ENCODE data around the gene UBASH3B. TPM values are rescaled to one million over a fixed set of nuclear protein-coding genes. Genes with fewer than 3 reads are reported as not detected.

Gene UBASH3B
- total RNA-seq, 2 experiments from 2014 or later: 24.5 to 28.6 TPM

- ChIA-PET POLR2A (no interaction called here), CTCF (no interaction called here)
- DNase-seq (peak in 2 of 14 experiments; percentile 13 to 46), ATAC-seq (ENCODE audit: poor library complexity) (no peak)
- no peaks in the 10 kb centered on the region for H3K36me3 ChIP-seq (ENCODE audit: insufficient read depth, low read length)
- no peak for TF ChIP-seq CTCF (IDR thresholded peaks at IDR 0.05)
- intact Hi-C loops (cut with DNase I, micrococcal nuclease): no loop called here
- H3K4me1 ChIP-seq (ENCODE audit: insufficient read depth, low read length): peaks cover 38% of the 10 kb centered on the region
- Mint-ChIP-seq H3K36me3 (ENCODE audit: low read depth) (no peaks in the 10 kb centered on the region), H3K27me3 (no peaks in the 10 kb centered on the region), H3K4me3 (no peak overlapping the region), H3K9me3 (no peaks in the 10 kb centered on the region), H3K4me1 (ENCODE audit: low read depth) (peaks cover 58% of the 10 kb centered on the region), H3K27ac (no peak overlapping the region)
- H3K27me3 ChIP-seq (ENCODE audit: control insufficient read depth in 1 of 2, insufficient read depth in 2 of 2, low read length in 2 of 2): no peaks in the 10 kb centered on the region
- no peaks in the 10 kb centered on the region for H3K9me3 ChIP-seq (ENCODE audit: control insufficient read depth in 1 of 2, insufficient read depth in 1 of 2, low read length in 2 of 2)
- no peak overlapping the region for H3K4me3 ChIP-seq (ENCODE audit: low read length)
- H3K27ac ChIP-seq (ENCODE audit: low read depth in 1 of 2, low read length in 2 of 2): no peak overlapping the region
These were observed 191.9 kb downstream of the UBASH3B start for GRCh38 chr11:122847466-122847865.

- Histone ChIP-seq H3K36me3 (ENCODE audit: insufficient read depth, low read length) (no peaks in the 10 kb centered on the region), H3K27me3 (ENCODE audit: control insufficient read depth in 1 of 2, insufficient read depth in 2 of 2, low read length in 2 of 2) (no peaks in the 10 kb centered on the region), H3K9me3 (ENCODE audit: control insufficient read depth in 1 of 2, insufficient read depth in 1 of 2, low read length in 2 of 2) (no peaks in the 10 kb centered on the region), H3K4me3 (ENCODE audit: low read length) (no peak overlapping the region), H3K27ac (ENCODE audit: low read depth in 1 of 2, low read length in 2 of 2) (no peak overlapping the region), H3K4me1 (ENCODE audit: insufficient read depth, low read length) (peaks cover 36% of the 10 kb centered on the region)
- Mint-ChIP-seq H3K4me3 (no peak overlapping the region), H3K36me3 (ENCODE audit: low read depth) (no peaks in the 10 kb centered on the region), H3K27me3 (no peaks in the 10 kb centered on the region), H3K27ac (no peak overlapping the region), H3K4me1 (ENCODE audit: low read depth) (peaks cover 56% of the 10 kb centered on the region), H3K9me3 (no peaks in the 10 kb centered on the region)
- DNase-seq (no peak), ATAC-seq (ENCODE audit: poor library complexity) (no peak)
- TF ChIP-seq CTCF (IDR thresholded peaks at IDR 0.05): no peak
- ChIA-PET CTCF (interaction anchor here (1.0 kb wide), 2 partner anchors 16 to 52 kb away, joined by 3 to 4 read pairs; no protein-coding TSS in a partner anchor), POLR2A (no interaction called here)
- intact Hi-C loops (cut with DNase I, micrococcal nuclease): no loop called here
These were observed 192.7 kb downstream of the UBASH3B start for GRCh38 chr11:122848186-122848585.

- peaks cover 41% of the 10 kb centered on the region for H3K4me1 Mint-ChIP-seq (ENCODE audit: low read depth)
These were observed 194.6 kb downstream of the UBASH3B start for GRCh38 chr11:122850076-122850631.

More at GRCh38 chr11:122850076-122850631, 194.6 kb downstream of the UBASH3B start:
- no peak overlapping the region for H3K4me3 ChIP-seq (ENCODE audit: low read length)
- ChIA-PET CTCF (no interaction called here), POLR2A (interaction anchor here (2.9 kb wide), 1 partner anchor 11 kb away, joined by 26 read pairs; the partner anchor contains the start of gene CRTAM)
- ATAC-seq (ENCODE audit: poor library complexity): no peak
- H3K36me3 ChIP-seq (ENCODE audit: insufficient read depth, low read length): no peaks in the 10 kb centered on the region
- Mint-ChIP-seq H3K4me3 (no peak overlapping the region), H3K27me3 (no peaks in the 10 kb centered on the region), H3K9me3 (no peaks in the 10 kb centered on the region), H3K36me3 (ENCODE audit: low read depth) (no peaks in the 10 kb centered on the region), H3K27ac (peak overlapping the region; percentile 68)
- no peaks in the 10 kb centered on the region for H3K9me3 ChIP-seq (ENCODE audit: control insufficient read depth in 1 of 2, insufficient read depth in 1 of 2, low read length in 2 of 2)
- peaks cover 24% of the 10 kb centered on the region for H3K4me1 ChIP-seq (ENCODE audit: insufficient read depth, low read length)
- H3K27me3 ChIP-seq (ENCODE audit: control insufficient read depth in 1 of 2, insufficient read depth in 2 of 2, low read length in 2 of 2): no peaks in the 10 kb centered on the region
- no peak for TF ChIP-seq CTCF (IDR thresholded peaks at IDR 0.05)
- DNase-seq: peak in 4 of 14 experiments; percentile 3 to 69 (median 32)
- intact Hi-C loops (cut with DNase I, micrococcal nuclease): loop anchor here in 1 of 2 experiments (5.0 kb wide), 3 partner anchors 38 to 268 kb away; no protein-coding TSS in a partner anchor
- H3K27ac ChIP-seq (ENCODE audit: low read depth in 1 of 2, low read length in 2 of 2): no peak overlapping the region

Measured in CD4-positive, alpha-beta T cell (primary cell).